Keratinocyte (primary cell): ENCODE measurements around the gene MOV10L1. TPM values are rescaled to one million over a fixed set of nuclear protein-coding genes. Genes with fewer than 3 reads are reported as not detected.

Source experiments
- DNase-seq: peaks from one replicate; pipeline ENCODE4 v3.0.0-alpha.2; 2011; ENCODE audit warnings: low read depth, missing footprints, low spot score
- FAIRE-seq: peaks from 2 replicates; lab custom pipeline; 2011; peaks lifted over from hg19 to GRCh38; lab: Jason Lieb, UNC
- H2AFZ ChIP-seq: 2 replicates; pipeline ENCODE4 v1.6.0; 2012; ENCODE audit warnings: low read length, control low read depth, inconsistent platforms; ENCODE audit not compliant: control insufficient read depth
- H3K27ac ChIP-seq: 2 replicates; pipeline ENCODE4 v1.5.1; 2011; ENCODE audit warnings: low read length; ENCODE audit not compliant: control insufficient read depth, insufficient read depth
- H3K27me3 ChIP-seq: 3 replicates; pipeline ENCODE4 v1.6.0; 2011; ENCODE audit warnings: low read length; ENCODE audit not compliant: control insufficient read depth, insufficient read depth; ENCODE audit errors: extremely low read depth
- H3K36me3 ChIP-seq, 2 experiments: 2 replicates in 1 of 2; 3 replicates in 1 of 2; pipeline ENCODE4 v1.5.1; 2011; ENCODE audit warnings: low read length in 2 of 2, mild to moderate bottlenecking in 1 of 2; ENCODE audit not compliant: control insufficient read depth in 2 of 2, insufficient read depth in 2 of 2; ENCODE audit errors: extremely low read depth in 1 of 2
- H3K4me1 ChIP-seq: 3 replicates; pipeline ENCODE4 v1.5.1; 2011; ENCODE audit warnings: low read length; ENCODE audit not compliant: control insufficient read depth, insufficient read depth; ENCODE audit errors: extremely low read depth
- H3K4me2 ChIP-seq: 3 replicates; pipeline ENCODE4 v1.6.0; 2011; ENCODE audit warnings: low read depth, low read length; ENCODE audit not compliant: control insufficient read depth, insufficient read depth; ENCODE audit errors: extremely low read depth
- H3K4me3 ChIP-seq, 3 experiments: fragments of 200-600 bp in 1 of 3; sonication (generic) in 1 of 3; 2 replicates in 2 of 3; 3 replicates in 1 of 3; pipeline ENCODE4 v1.5.1; 2011 to 2016; ENCODE audit warnings: low read length in 3 of 3, mild to moderate bottlenecking in 3 of 3, control low read depth in 2 of 3, inconsistent platforms in 1 of 3, low read depth in 1 of 3, mixed read lengths in 1 of 3, mixed run types in 1 of 3, moderate library complexity in 1 of 3; ENCODE audit not compliant: control insufficient read depth in 2 of 3, insufficient read depth in 2 of 3; ENCODE audit errors: extremely low read depth in 1 of 3
- H3K79me2 ChIP-seq: 2 replicates; pipeline ENCODE4 v1.6.0; 2012; ENCODE audit warnings: low read length; ENCODE audit not compliant: control insufficient read depth, insufficient read depth
- H3K9ac ChIP-seq: 3 replicates; pipeline ENCODE4 v1.6.0; 2011; ENCODE audit warnings: low read length; ENCODE audit not compliant: control insufficient read depth, insufficient read depth; ENCODE audit errors: extremely low read depth
- H3K9me1 ChIP-seq: 3 replicates; pipeline ENCODE4 v1.6.0; 2011; ENCODE audit warnings: low read length; ENCODE audit not compliant: control insufficient read depth, insufficient read depth; ENCODE audit errors: extremely low read depth
- H3K9me3 ChIP-seq: 2 replicates; pipeline ENCODE4 v1.5.1; 2012; ENCODE audit warnings: low read depth, low read length; ENCODE audit not compliant: control insufficient read depth
- H4K20me1 ChIP-seq: 3 replicates; pipeline ENCODE4 v1.6.0; 2011; ENCODE audit warnings: low read length; ENCODE audit not compliant: control insufficient read depth, insufficient read depth; ENCODE audit errors: extremely low read depth
- CTCF ChIP-seq, 3 experiments: IDR thresholded peaks in 1 of 3; conservative IDR thresholded peaks in 1 of 3; optimal IDR thresholded peaks in 1 of 3; 2 replicates in 2 of 3; 3 replicates in 1 of 3; pipeline versions ENCODE3 to v1.5.1; 2011; ENCODE audit warnings: low read length in 3 of 3, mild to moderate bottlenecking in 3 of 3, moderate library complexity in 2 of 3, control low read depth in 1 of 3, inconsistent platforms in 1 of 3; ENCODE audit not compliant: insufficient read depth in 2 of 3; ENCODE audit errors: extremely low read depth in 1 of 3
- EZH2 ChIP-seq: IDR thresholded peaks from one replicate; pipeline ENCODE4 v1.6.1; 2012; ENCODE audit warnings: inconsistent platforms, mild to moderate bottlenecking, low read length, moderate library complexity
- dilution Hi-C: fragments of 300-500 bp; cut with MboI; formaldehyde crosslinking; loops from one replicate; pipeline ENCODE4 v1.7.0; 2020; ENCODE audit warnings: low sequenced_read_pairs; ENCODE audit not compliant: extremely low pct_ligation_motif_present
- polyA plus RNA-seq, 5 experiments: library from polyadenylated mRNA; depleted of rRNA in 3 of 5; stranded (reverse) in 3 of 5; stranded (forward) in 1 of 5; unstranded in 1 of 5; fragments of >200 nt; gene quantifications; 1 replicate in 1 of 5; 2 replicates in 3 of 5; 3 replicates in 1 of 5; pipeline versions ENCODE4 v1.2.1 to v1.2.3, GENCODE V29; 2011 to 2012; ENCODE audit warnings: missing spikeins in 2 of 5, low read depth in 1 of 5, low replicate concordance in 1 of 5

MOV10L1 gene
- polyA plus RNA-seq, 1 donor (not counting 4 experiments of a cell fraction or from before 2014, with no cell fraction given): not detected

- no peak overlapping the region for H3K4me3 ChIP-seq
- H2AFZ ChIP-seq: no peak overlapping the region
- TF ChIP-seq CTCF (optimal IDR thresholded peaks at IDR 0.05 in 1 of 3, IDR thresholded peaks at IDR 0.05 in 1 of 3, conservative IDR thresholded peaks at IDR 0.05 in 1 of 3; ENCODE audit: extremely low read depth in 1 of 3, insufficient read depth in 2 of 3, low read length in 3 of 3) (no peak), EZH2 (no peak)
- no peaks in the 10 kb centered on the region for H3K79me2 ChIP-seq
- H3K4me2 ChIP-seq: no peak overlapping the region
- H3K4me1 ChIP-seq: no peaks in the 10 kb centered on the region
- no peak overlapping the region for H3K27ac ChIP-seq
- no peaks in the 10 kb centered on the region for H3K9me3 ChIP-seq
- dilution Hi-C loops: no loop called here
- no peaks in the 10 kb centered on the region for H4K20me1 ChIP-seq
- peaks cover 10% of the 10 kb centered on the region for H3K27me3 ChIP-seq
- H3K36me3 ChIP-seq: no peaks in the 10 kb centered on the region
- DNase-seq (no peak), FAIRE-seq (no peak)
- H3K9me1 ChIP-seq: no peaks in the 10 kb centered on the region
- H3K9ac ChIP-seq: no peak overlapping the region
Measured at GRCh38 chr22:50173983-50174355, 84.2 kb downstream of the MOV10L1 start.

GRCh38 chr22:50174382-50175190 is 84.8 kb downstream of the MOV10L1 start:
- Histone ChIP-seq H3K9me1 (no peaks in the 10 kb centered on the region), H3K4me1 (no peaks in the 10 kb centered on the region), H3K27ac (no peak overlapping the region), H3K36me3 (no peaks in the 10 kb centered on the region), H3K4me3 (no peak overlapping the region), H3K79me2 (no peaks in the 10 kb centered on the region), H3K27me3 (peaks cover 5% of the 10 kb centered on the region), H3K4me2 (no peak overlapping the region), H3K9ac (no peak overlapping the region), H2AFZ (no peak overlapping the region), H4K20me1 (no peaks in the 10 kb centered on the region), H3K9me3 (no peaks in the 10 kb centered on the region)
- DNase-seq: no peak
- dilution Hi-C loops: no loop called here
- FAIRE-seq: no peak
- TF ChIP-seq EZH2 (no peak), CTCF (optimal IDR thresholded peaks at IDR 0.05 in 1 of 3, IDR thresholded peaks at IDR 0.05 in 1 of 3, conservative IDR thresholded peaks at IDR 0.05 in 1 of 3; ENCODE audit: extremely low read depth in 1 of 3, insufficient read depth in 2 of 3, low read length in 3 of 3) (no peak)
